GM12872 (cell line): ENCODE data around the gene CLEC11A.
"Not testable (repeated sequence)": the region's sequence is repeated elsewhere in the genome, so short reads cannot be mapped to it uniquely, and the experiment has no call there.

Experiments used
- CTCF ChIP-seq: IDR thresholded peaks from 3 replicates; pipeline ENCODE4 v1.5.1; 2011; ENCODE audit warnings: low read depth, mild to moderate bottlenecking, low read length, moderate library complexity; ENCODE audit not compliant: insufficient read depth

The CLEC11A gene

GRCh38 chr19:50759886-50760285, 36.7 kb downstream of the CLEC11A start:
- TF ChIP-seq CTCF: no peak

GRCh38 chr19:50764409-50764808, 41.2 kb downstream of the CLEC11A start:
- no peak for TF ChIP-seq CTCF

GRCh38 chr19:50768277-50768676, 45.1 kb downstream of the CLEC11A start:
- no peak for TF ChIP-seq CTCF

- TF ChIP-seq CTCF: not testable (repeated sequence)
Observed at GRCh38 chr19:50770164-50770563, 47.0 kb downstream of the CLEC11A start, which contains the start of gene GPR32. TSS of gene GPR32 (plus strand) at chr19:50770464. CDS start at chr19:50770601, 137 bp downstream.

GRCh38 chr19:50770888-50771287, 47.7 kb downstream of the CLEC11A start:
- no peak for TF ChIP-seq CTCF

- TF ChIP-seq CTCF: no peak
Observed at GRCh38 chr19:50772476-50772875, 49.3 kb downstream of the CLEC11A start.
